ENCODE measurements around the gene RNF169. TPM values are rescaled to one million over a fixed set of nuclear protein-coding genes. Genes with fewer than 3 reads are reported as not detected.

Gene RNF169
- total and polyA plus RNA-seq, 2 of the 13 experiments (the other 11 are each of a cell fraction or from before 2014, with no cell fraction given): 5.3 to 14.2 TPM

- TF ChIP-seq ZNF749 (CRISPR knock-in tag; IDR thresholded peaks at IDR 0.05; ENCODE audit: borderline replicate concordance) (peak; percentile 61; the same call in 1 of the 2 replicates), THRA (CRISPR knock-in tag; IDR thresholded peaks at IDR 0.05; ENCODE audit: borderline replicate concordance) (no peak; the same call in 1 of the 2 replicates), SOX13 (IDR thresholded peaks at IDR 0.05) (no peak), SOX13 (CRISPR knock-in tag; conservative IDR thresholded peaks at IDR 0.05 in 1 of 2, IDR thresholded peaks at IDR 0.05 in 1 of 2) (peak in 1 of 2 experiments; percentile 39; a peak in 2 of 4 replicates), TEAD2 (CRISPR knock-in tag; IDR thresholded peaks at IDR 0.05) (peak; percentile 16; the same call in 1 of the 2 replicates), NFAT5 (CRISPR knock-in tag; IDR thresholded peaks at IDR 0.05) (peak; percentile 79; the same call in 1 of the 2 replicates), ZSCAN31 (CRISPR knock-in tag; IDR thresholded peaks at IDR 0.05; ENCODE audit: low read depth) (no peak), BRCA1 (CRISPR knock-in tag; IDR thresholded peaks at IDR 0.05) (no peak), TSC22D2 (CRISPR knock-in tag; IDR thresholded peaks at IDR 0.05; ENCODE audit: borderline replicate concordance) (0 out of 2 replicates have a peak, but pooled peaks have one; percentile 74), CBX1 (IDR thresholded peaks at IDR 0.05; ENCODE audit: low read depth) (peak; percentile 29), ZNF343 (CRISPR knock-in tag; IDR thresholded peaks at IDR 0.05) (no peak), NFKBIZ (CRISPR knock-in tag; IDR thresholded peaks at IDR 0.05) (peak; percentile 40; the same call in 1 of the 2 replicates), ZNF33A (CRISPR knock-in tag; IDR thresholded peaks at IDR 0.05; ENCODE audit: borderline replicate concordance) (no peak), MXD4 (CRISPR knock-in tag; IDR thresholded peaks at IDR 0.05) (peak; percentile 71; the same call in 1 of the 2 replicates), GPBP1L1 (CRISPR knock-in tag; IDR thresholded peaks at IDR 0.05) (no peak), SALL1 (CRISPR knock-in tag; IDR thresholded peaks at IDR 0.05) (peak; percentile 84), JUND (CRISPR knock-in tag; IDR thresholded peaks at IDR 0.05) (no peak), ZBTB44 (CRISPR knock-in tag; IDR thresholded peaks at IDR 0.05) (no peak), MEIS1 (CRISPR knock-in tag; IDR thresholded peaks at IDR 0.05; ENCODE audit: borderline replicate concordance) (no peak), NCOA2 (CRISPR knock-in tag; IDR thresholded peaks at IDR 0.05) (peak; percentile 23; the same call in 1 of the 2 replicates)
Measured at GRCh38 chr11:74749127-74749964, 697 bp downstream of the RNF169 start (continued).

All from HepG2 (cell line).